CD4-positive, alpha-beta T cell treated with Interleukin-12 subunit alpha and Interleukin-12 subunit beta, for 1 hour (primary cell): ENCODE data around the gene ZBTB17.
"Not testable (repeated sequence)": the region's sequence is repeated elsewhere in the genome, so short reads cannot be mapped to it uniquely, and the experiment has no call there.

Source experiments
- DNase-seq: peaks from one replicate; pipeline ENCODE4 v3.0.0-alpha.2; 2020

The ZBTB17 gene

GRCh38 chr1:15985611-15986297 is 9.9 kb upstream of the ZBTB17 start:
- DNase-seq, result no peak

- DNase-seq, result no peak
Measured at GRCh38 chr1:15983275-15983674, 7.4 kb upstream of the ZBTB17 start.

- no peak for DNase-seq
Measured at GRCh38 chr1:15981679-15982078, 5.8 kb upstream of the ZBTB17 start.

GRCh38 chr1:15977947-15978346 is 2.0 kb upstream of the ZBTB17 start:
- not testable (repeated sequence) for DNase-seq

GRCh38 chr1:15975358-15975804 is 520 bp downstream of the ZBTB17 start:
- peak; percentile 77 for DNase-seq

- DNase-seq, result peak; percentile 20
Measured at GRCh38 chr1:15974855-15975254, 1.0 kb downstream of the ZBTB17 start.

GRCh38 chr1:15973772-15974171 is 2.1 kb downstream of the ZBTB17 start:
- DNase-seq, result no peak

GRCh38 chr1:15972409-15972808 is 3.5 kb downstream of the ZBTB17 start:
- DNase-seq, result no peak

- no peak for DNase-seq
Measured at GRCh38 chr1:15970911-15971310, 5.0 kb downstream of the ZBTB17 start.

- DNase-seq, result no peak
Measured at GRCh38 chr1:15969321-15969880, 6.5 kb downstream of the ZBTB17 start.

- DNase-seq, result no peak
Measured at GRCh38 chr1:15968172-15968571, 7.7 kb downstream of the ZBTB17 start.

- no peak for DNase-seq
Measured at GRCh38 chr1:15966956-15967344, 9.0 kb downstream of the ZBTB17 start.

- DNase-seq, result peak; percentile 62
Measured at GRCh38 chr1:15966081-15966955, 9.6 kb downstream of the ZBTB17 start.

- DNase-seq, result no peak
Measured at GRCh38 chr1:15965228-15965767, 10.6 kb downstream of the ZBTB17 start.

GRCh38 chr1:15963968-15964648 is 11.8 kb downstream of the ZBTB17 start:
- no peak for DNase-seq

- DNase-seq, result no peak
Measured at GRCh38 chr1:15963363-15963967, 12.4 kb downstream of the ZBTB17 start.

GRCh38 chr1:15962671-15963362 is 13.1 kb downstream of the ZBTB17 start:
- no peak for DNase-seq

GRCh38 chr1:15962176-15962575 is 13.7 kb downstream of the ZBTB17 start:
- DNase-seq, result no peak

GRCh38 chr1:15961492-15961891 is 14.4 kb downstream of the ZBTB17 start:
- no peak for DNase-seq

- no peak for DNase-seq
Measured at GRCh38 chr1:15960808-15961207, 15.1 kb downstream of the ZBTB17 start.

- no peak for DNase-seq
Measured at GRCh38 chr1:15959827-15960446, 16.0 kb downstream of the ZBTB17 start.
